HepG2 (cell line): ENCODE measurements around the gene CTDNEP1. TPM values are rescaled to one million over a fixed set of nuclear protein-coding genes. Genes with fewer than 3 reads are reported as not detected.

Source experiments
- GMEB1 ChIP-seq: sonication (generic); formaldehyde crosslinking; IDR thresholded peaks from 2 replicates; pipeline ENCODE4 v1.5.1; 2020; ENCODE audit warnings: missing genetic modification reagents, mild to moderate bottlenecking, borderline replicate concordance
- RNF2 ChIP-seq: fragments of 450-650 bp; conservative IDR thresholded peaks from 2 replicates; pipeline ENCODE4 v1.6.1; 2016; ENCODE audit warnings: low read depth
- SKIL ChIP-seq: sonication (generic); formaldehyde crosslinking; IDR thresholded peaks from 2 replicates; pipeline ENCODE4 v1.8.0; 2022; ENCODE audit warnings: missing genetic modification reagents, mild to moderate bottlenecking, moderate library complexity, borderline replicate concordance
- ZBTB4 ChIP-seq: sonication (generic); formaldehyde crosslinking; IDR thresholded peaks from 2 replicates; pipeline ENCODE4 v1.4.0; 2020; ENCODE audit warnings: missing genetic modification reagents, mild to moderate bottlenecking, borderline replicate concordance
- ZNF574 ChIP-seq: sonication (generic); formaldehyde crosslinking; IDR thresholded peaks from 2 replicates; pipeline ENCODE4 v1.4.0; 2020; ENCODE audit warnings: missing genetic modification reagents
- ZNF644 ChIP-seq: IDR thresholded peaks from 2 replicates; pipeline ENCODE4 v1.6.1; 2016; ENCODE audit warnings: low read depth
- ZNF772 ChIP-seq: sonication (generic); formaldehyde crosslinking; IDR thresholded peaks from 2 replicates; pipeline ENCODE4 v1.5.0; 2020; ENCODE audit warnings: mild to moderate bottlenecking, missing genetic modification reagents
- ZNF83 ChIP-seq: sonication (generic); formaldehyde crosslinking; IDR thresholded peaks from 2 replicates; pipeline ENCODE4 v1.4.0; 2020; ENCODE audit warnings: missing genetic modification reagents, mild to moderate bottlenecking, borderline replicate concordance
- polyA plus RNA-seq, 8 experiments: library from polyadenylated mRNA; depleted of rRNA in 3 of 8; stranded (reverse) in 7 of 8; unstranded in 1 of 8; fragments of >200 nt; fragmentation: Illumina TruSeq in 4 of 8; extraction: Trizol in 4 of 8; gene quantifications; 2 replicates each; pipeline versions ENCODE4 v1.2.1 to v1.2.3, GENCODE V29; 2011 to 2016; ENCODE audit warnings: low read depth in 4 of 8, missing spikeins in 1 of 8, mixed read lengths in 1 of 8; ENCODE audit not compliant: insufficient read depth in 1 of 8
- total RNA-seq, 5 experiments: library from RNA; depleted of rRNA; stranded (reverse); fragments of >200 nt; fragmentation: Illumina TruSeq; extraction: Trizol; gene quantifications; 2 replicates each; pipeline ENCODE4 v1.2.3, GENCODE V29; 2016; ENCODE audit warnings: low read depth in 1 of 5
- TF ChIP-seq, protein P1 (sequence below): sonication (generic); formaldehyde crosslinking; IDR thresholded peaks from 2 replicates; pipeline ENCODE4 v1.4.0; 2020; ENCODE audit warnings: missing genetic modification reagents

Gene CTDNEP1
- total and polyA plus RNA-seq, 2 of the 13 experiments (the other 11 are each of a cell fraction or from before 2014, with no cell fraction given) = 19.8 to 118 TPM

- TF ChIP-seq, protein P1, sequence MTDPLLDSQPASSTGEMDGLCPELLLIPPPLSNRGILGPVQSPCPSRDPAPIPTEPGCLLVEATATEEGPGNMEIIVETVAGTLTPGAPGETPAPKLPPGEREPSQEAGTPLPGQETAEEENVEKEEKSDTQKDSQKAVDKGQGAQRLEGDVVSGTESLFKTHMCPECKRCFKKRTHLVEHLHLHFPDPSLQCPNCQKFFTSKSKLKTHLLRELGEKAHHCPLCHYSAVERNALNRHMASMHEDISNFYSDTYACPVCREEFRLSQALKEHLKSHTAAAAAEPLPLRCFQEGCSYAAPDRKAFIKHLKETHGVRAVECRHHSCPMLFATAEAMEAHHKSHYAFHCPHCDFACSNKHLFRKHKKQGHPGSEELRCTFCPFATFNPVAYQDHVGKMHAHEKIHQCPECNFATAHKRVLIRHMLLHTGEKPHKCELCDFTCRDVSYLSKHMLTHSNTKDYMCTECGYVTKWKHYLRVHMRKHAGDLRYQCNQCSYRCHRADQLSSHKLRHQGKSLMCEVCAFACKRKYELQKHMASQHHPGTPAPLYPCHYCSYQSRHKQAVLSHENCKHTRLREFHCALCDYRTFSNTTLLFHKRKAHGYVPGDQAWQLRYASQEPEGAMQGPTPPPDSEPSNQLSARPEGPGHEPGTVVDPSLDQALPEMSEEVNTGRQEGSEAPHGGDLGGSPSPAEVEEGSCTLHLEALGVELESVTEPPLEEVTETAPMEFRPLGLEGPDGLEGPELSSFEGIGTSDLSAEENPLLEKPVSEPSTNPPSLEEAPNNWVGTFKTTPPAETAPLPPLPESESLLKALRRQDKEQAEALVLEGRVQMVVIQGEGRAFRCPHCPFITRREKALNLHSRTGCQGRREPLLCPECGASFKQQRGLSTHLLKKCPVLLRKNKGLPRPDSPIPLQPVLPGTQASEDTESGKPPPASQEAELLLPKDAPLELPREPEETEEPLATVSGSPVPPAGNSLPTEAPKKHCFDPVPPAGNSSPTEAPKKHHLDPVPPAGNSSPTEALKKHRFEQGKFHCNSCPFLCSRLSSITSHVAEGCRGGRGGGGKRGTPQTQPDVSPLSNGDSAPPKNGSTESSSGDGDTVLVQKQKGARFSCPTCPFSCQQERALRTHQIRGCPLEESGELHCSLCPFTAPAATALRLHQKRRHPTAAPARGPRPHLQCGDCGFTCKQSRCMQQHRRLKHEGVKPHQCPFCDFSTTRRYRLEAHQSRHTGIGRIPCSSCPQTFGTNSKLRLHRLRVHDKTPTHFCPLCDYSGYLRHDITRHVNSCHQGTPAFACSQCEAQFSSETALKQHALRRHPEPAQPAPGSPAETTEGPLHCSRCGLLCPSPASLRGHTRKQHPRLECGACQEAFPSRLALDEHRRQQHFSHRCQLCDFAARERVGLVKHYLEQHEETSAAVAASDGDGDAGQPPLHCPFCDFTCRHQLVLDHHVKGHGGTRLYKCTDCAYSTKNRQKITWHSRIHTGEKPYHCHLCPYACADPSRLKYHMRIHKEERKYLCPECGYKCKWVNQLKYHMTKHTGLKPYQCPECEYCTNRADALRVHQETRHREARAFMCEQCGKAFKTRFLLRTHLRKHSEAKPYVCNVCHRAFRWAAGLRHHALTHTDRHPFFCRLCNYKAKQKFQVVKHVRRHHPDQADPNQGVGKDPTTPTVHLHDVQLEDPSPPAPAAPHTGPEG (CRISPR knock-in tag) = 0 out of 2 replicates have a peak, but pooled peaks have one; percentile 22
- TF ChIP-seq ZNF574 (CRISPR knock-in tag) (peak; percentile 87), ZNF772 (peak; percentile 74; the same call in 1 of the 2 replicates), ZNF83 (CRISPR knock-in tag) (no peak), ZNF644 (no peak; the same call in 1 of the 2 replicates), SKIL (no peak), RNF2 (no peak), GMEB1 (peak; percentile 55; the same call in 1 of the 2 replicates), ZBTB4 (no peak)
Observed at GRCh38 chr17:7252176-7253043, 876 bp upstream of the CTDNEP1 start, which contains the start of gene ELP5 (continued).
